ENCODE results near the gene TBC1D22A. TPM values are rescaled to one million over a fixed set of nuclear protein-coding genes. Genes with fewer than 3 reads are reported as not detected.
A peak's percentile ranks its signal among the peaks of the same experiment; 100 is the strongest.

Gene TBC1D22A
- total RNA-seq, 2 experiments from 2014 or later = 33.2 to 34.9 TPM

DNA sequence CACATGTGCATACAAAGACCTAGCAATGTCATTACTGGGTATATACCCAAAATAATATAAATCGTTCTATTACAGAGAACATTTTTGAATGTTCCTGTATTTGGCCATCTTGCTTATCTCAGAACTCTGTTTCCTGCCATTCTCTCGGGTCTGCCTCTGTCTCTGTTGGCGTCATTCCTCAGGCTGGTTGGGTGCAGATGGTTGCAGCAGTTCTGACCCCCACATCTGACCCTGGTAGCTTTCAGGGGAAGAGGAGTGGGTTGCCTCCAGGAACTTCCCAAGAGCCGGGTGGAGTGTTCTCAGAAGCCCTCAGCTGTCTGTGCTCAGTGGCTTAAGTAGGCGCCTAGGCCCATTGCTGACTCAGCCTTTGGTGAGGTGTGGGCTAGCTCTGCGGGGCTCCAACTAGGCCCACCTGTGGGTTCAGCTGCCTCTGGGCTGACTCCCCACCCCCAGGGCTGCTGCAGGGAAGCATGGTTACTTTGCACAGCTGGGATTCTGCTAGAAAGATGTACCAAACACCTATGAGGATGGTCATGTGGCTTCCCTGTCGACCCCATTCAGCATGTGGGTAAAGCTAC lies 114.0 kb downstream of the TBC1D22A start:
- peaks cover 10% of the 10 kb centered on the region for H3K4me1 Mint-ChIP-seq (ENCODE audit: low read depth)
- no peak overlapping the region for H3K27ac Mint-ChIP-seq
- peaks cover 13% of the 10 kb centered on the region for H3K9me3 Mint-ChIP-seq
- H3K36me3 Mint-ChIP-seq = peaks cover 12% of the 10 kb centered on the region
- ChIA-PET CTCF (interaction anchor here (1.1 kb wide), 1 partner anchor 74 kb away, joined by 5 read pairs; no protein-coding TSS in a partner anchor), POLR2A (no interaction called here)
- no peak overlapping the region for H3K4me3 Mint-ChIP-seq
- no peaks in the 10 kb centered on the region for H3K27me3 Mint-ChIP-seq
- intact Hi-C loops (cut with micrococcal nuclease) = no loop called here
- DNase-seq = no peak

DNA sequence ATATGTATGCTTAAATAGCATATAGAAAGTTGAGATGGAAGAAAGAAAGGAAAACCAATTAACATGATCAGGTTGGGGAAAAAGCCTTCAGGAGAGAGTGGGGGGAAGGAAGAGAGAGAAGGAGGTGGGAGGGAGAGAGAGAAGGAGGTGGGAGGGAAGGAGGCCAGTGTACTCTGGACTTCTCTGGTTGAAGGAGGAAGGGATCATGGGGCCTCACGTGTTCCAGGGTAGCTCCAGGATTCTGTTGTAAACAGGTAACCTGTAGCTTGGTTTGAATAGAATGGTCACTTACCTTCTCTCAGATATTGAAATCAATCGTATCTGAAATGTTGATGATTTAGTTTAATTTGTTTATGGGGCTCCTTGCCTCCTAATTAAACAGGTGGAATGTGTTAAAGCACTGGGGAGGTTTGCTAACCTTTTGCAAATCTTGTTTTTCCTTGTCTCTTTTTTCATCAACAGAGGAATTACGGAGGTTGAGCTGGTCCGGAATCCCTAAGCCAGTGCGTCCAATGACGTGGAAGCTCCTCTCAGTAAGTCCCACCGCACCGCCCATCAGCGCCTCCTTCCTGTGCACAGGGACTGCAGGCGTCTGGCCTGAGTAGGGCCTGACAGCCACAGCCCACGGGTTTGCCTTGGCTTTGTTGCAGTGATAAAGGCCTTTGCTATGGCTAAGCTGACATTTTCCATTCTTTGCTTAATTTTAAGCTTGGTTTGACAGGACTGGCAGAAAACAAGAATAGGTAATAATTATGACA lies 115.9 kb downstream of the TBC1D22A start:
- Mint-ChIP-seq H3K4me3 (no peak overlapping the region), H3K36me3 (peaks cover 6% of the 10 kb centered on the region), H3K27ac (peak overlapping the region; percentile 45), H3K27me3 (no peaks in the 10 kb centered on the region), H3K9me3 (no peaks in the 10 kb centered on the region), H3K4me1 (ENCODE audit: low read depth) (peaks cover 12% of the 10 kb centered on the region)
- ChIA-PET CTCF (no interaction called here), POLR2A (no interaction called here)
- no peak for DNase-seq
- intact Hi-C loops (cut with micrococcal nuclease) = no loop called here

GRCh38 chr22:46879083-46879482 lies 116.6 kb downstream of the TBC1D22A start:
- ChIA-PET CTCF (no interaction called here), POLR2A (no interaction called here)
- Mint-ChIP-seq H3K36me3 (peaks cover 6% of the 10 kb centered on the region), H3K27ac (no peak overlapping the region), H3K4me3 (no peak overlapping the region), H3K9me3 (no peaks in the 10 kb centered on the region), H3K4me1 (ENCODE audit: low read depth) (peaks cover 10% of the 10 kb centered on the region), H3K27me3 (no peaks in the 10 kb centered on the region)
- intact Hi-C loops (cut with micrococcal nuclease) = no loop called here
- no peak for DNase-seq

DNA sequence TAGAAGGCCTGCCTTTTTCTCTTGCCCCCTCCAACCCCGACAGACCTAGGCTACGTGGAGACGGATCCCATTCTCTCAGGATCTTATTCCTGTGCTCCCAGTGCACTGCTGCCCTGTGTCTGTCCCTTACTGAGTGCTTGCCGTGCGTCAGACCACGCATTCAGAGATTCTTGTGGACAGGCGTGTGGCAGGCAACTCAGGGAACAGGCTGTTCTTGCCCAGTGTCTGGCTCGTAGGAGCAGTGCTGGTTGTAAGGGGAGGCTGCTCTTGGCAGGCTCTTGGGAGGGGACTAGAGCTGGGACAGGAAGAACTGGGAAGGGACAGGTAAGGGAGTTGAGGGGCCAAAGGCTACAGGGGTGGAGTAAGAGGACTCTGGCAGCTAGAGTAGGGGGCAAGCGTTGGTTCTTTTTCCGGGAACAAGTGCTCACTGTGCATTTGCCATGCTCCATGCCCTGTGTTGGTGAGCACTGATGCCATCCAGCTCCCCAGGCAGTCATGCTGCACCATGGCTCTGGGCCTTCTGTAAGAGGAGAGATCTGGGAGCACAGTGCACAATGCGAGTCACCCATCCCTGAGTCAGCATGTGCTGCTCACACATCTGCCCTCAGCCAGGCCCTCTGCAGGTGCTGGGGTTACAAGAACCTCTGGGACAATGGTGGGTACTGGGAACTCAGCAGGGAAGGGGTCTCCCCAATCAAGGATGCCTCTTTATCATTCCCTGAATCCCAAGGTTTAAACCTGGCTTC lies 119.1 kb downstream of the TBC1D22A start:
- DNase-seq = peak; percentile 12
- H3K36me3 Mint-ChIP-seq = peaks cover 9% of the 10 kb centered on the region
- CTCF ChIA-PET = no interaction called here
- POLR2A ChIA-PET = no interaction called here
- H3K4me3 Mint-ChIP-seq = no peak overlapping the region
- H3K27ac Mint-ChIP-seq = no peak overlapping the region
- peaks cover 8% of the 10 kb centered on the region for H3K4me1 Mint-ChIP-seq (ENCODE audit: low read depth)
- no peaks in the 10 kb centered on the region for H3K27me3 Mint-ChIP-seq
- H3K9me3 Mint-ChIP-seq = no peaks in the 10 kb centered on the region
- intact Hi-C loops (cut with micrococcal nuclease) = no loop called here

DNA sequence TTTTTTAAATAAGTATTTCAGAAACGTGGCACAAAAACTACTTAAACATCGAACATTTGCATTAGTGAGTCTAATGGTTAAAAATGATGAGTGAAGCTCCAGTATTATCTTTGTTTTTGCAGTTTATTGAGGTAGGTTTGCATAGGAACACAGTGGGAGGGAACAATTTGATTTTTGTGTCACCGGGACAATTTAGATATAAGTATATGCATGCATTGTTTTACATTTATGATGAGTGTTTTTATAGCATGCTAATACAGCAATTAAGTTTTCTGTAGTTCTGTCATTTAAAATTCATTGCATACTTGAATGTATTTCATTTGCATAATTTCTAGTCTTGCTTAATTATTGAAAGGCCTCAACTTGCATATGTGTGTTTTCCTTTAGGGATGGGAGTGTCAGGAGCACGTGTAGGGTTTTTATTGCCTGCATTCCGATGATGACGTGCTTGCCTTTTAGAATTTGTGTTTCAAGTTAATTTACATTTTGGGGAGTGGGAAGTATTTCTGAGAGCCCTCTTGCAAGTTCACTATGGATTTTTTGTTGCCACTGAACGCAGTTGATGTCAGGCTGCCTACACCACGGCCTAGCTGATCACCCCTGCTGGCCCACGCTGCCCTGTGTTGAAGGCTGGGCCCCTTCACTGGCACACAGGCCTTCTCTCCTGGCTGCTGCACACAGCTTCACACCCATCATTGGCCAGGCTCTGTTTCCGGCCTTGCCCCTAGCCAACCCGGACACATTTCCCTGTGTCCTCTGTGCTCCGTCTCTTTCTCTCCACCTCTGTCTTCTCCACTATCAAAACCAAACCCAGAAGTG lies 120.9 kb downstream of the TBC1D22A start:
- Mint-ChIP-seq H3K9me3 (no peaks in the 10 kb centered on the region), H3K4me3 (no peak overlapping the region), H3K27ac (no peak overlapping the region), H3K4me1 (ENCODE audit: low read depth) (peaks cover 3% of the 10 kb centered on the region), H3K27me3 (no peaks in the 10 kb centered on the region), H3K36me3 (peaks cover 6% of the 10 kb centered on the region)
- DNase-seq = no peak
- intact Hi-C loops (cut with micrococcal nuclease) = no loop called here
- ChIA-PET CTCF (no interaction called here), POLR2A (no interaction called here)

GRCh38 chr22:46884365-46884764 lies 121.9 kb downstream of the TBC1D22A start:
- Mint-ChIP-seq H3K9me3 (no peaks in the 10 kb centered on the region), H3K4me3 (no peak overlapping the region), H3K4me1 (ENCODE audit: low read depth) (peaks cover 3% of the 10 kb centered on the region), H3K27ac (no peak overlapping the region), H3K27me3 (no peaks in the 10 kb centered on the region), H3K36me3 (peaks cover 6% of the 10 kb centered on the region)
- no peak for DNase-seq
- intact Hi-C loops (cut with micrococcal nuclease) = no loop called here
- ChIA-PET CTCF (no interaction called here), POLR2A (no interaction called here)

GRCh38 chr22:46887978-46888377 lies 125.5 kb downstream of the TBC1D22A start:
- no peak overlapping the region for H3K27ac Mint-ChIP-seq
- H3K27me3 Mint-ChIP-seq = no peaks in the 10 kb centered on the region
- peaks cover 6% of the 10 kb centered on the region for H3K36me3 Mint-ChIP-seq
- intact Hi-C loops (cut with micrococcal nuclease) = no loop called here
- ChIA-PET CTCF (no interaction called here), POLR2A (no interaction called here)
- H3K9me3 Mint-ChIP-seq = no peaks in the 10 kb centered on the region
- H3K4me1 Mint-ChIP-seq (ENCODE audit: low read depth) = no peaks in the 10 kb centered on the region
- no peak for DNase-seq
- H3K4me3 Mint-ChIP-seq = no peak overlapping the region

- Mint-ChIP-seq H3K27me3 (no peaks in the 10 kb centered on the region), H3K27ac (no peak overlapping the region), H3K4me3 (no peak overlapping the region), H3K9me3 (no peaks in the 10 kb centered on the region), H3K4me1 (ENCODE audit: low read depth) (no peaks in the 10 kb centered on the region), H3K36me3 (peaks cover 8% of the 10 kb centered on the region)
- no peak for DNase-seq
- POLR2A ChIA-PET = no interaction called here
- CTCF ChIA-PET = no interaction called here
- intact Hi-C loops (cut with micrococcal nuclease) = no loop called here
Measured at GRCh38 chr22:46890819-46891218, 128.4 kb downstream of the TBC1D22A start.

DNA sequence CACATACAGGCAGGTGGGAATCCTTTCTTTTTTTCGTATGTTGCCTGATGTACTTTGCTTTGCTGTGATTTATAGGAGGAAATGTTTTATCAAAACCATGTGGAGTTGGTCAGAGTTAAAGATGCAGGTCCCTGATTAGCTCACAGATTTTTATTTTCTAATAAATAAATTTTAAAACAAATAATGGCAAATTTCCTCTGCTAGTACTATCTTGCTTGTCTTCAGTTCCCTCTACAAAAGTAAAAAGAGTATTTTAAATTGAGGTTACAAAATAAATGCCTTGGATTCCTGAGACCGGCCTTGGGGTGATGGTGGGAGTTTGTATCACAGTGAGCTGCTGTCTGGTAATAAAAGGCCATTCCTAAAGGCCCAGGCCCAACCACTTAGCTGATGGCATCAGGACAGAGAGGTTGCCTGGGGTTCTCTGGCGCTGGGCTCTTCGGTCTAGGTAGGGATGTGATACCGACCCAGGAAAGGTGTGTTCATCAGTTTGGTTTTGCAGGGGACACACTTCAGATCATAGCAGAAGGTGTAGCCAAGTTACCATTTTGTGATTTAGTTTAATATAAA lies 129.0 kb downstream of the TBC1D22A start:
- ChIA-PET CTCF (no interaction called here), POLR2A (no interaction called here)
- no peak for DNase-seq
- Mint-ChIP-seq H3K36me3 (peaks cover 15% of the 10 kb centered on the region), H3K27me3 (no peaks in the 10 kb centered on the region), H3K4me1 (ENCODE audit: low read depth) (peaks cover 2% of the 10 kb centered on the region), H3K4me3 (no peak overlapping the region), H3K27ac (no peak overlapping the region), H3K9me3 (no peaks in the 10 kb centered on the region)
- intact Hi-C loops (cut with micrococcal nuclease) = no loop called here

GRCh38 chr22:46892866-46893265 lies 130.4 kb downstream of the TBC1D22A start:
- POLR2A ChIA-PET = no interaction called here
- Mint-ChIP-seq H3K27me3 (no peaks in the 10 kb centered on the region), H3K36me3 (peaks cover 20% of the 10 kb centered on the region), H3K4me1 (ENCODE audit: low read depth) (peaks cover 3% of the 10 kb centered on the region), H3K9me3 (no peaks in the 10 kb centered on the region), H3K27ac (no peak overlapping the region), H3K4me3 (no peak overlapping the region)
- DNase-seq = no peak
- CTCF ChIA-PET = no interaction called here
- intact Hi-C loops (cut with micrococcal nuclease) = no loop called here

DNA sequence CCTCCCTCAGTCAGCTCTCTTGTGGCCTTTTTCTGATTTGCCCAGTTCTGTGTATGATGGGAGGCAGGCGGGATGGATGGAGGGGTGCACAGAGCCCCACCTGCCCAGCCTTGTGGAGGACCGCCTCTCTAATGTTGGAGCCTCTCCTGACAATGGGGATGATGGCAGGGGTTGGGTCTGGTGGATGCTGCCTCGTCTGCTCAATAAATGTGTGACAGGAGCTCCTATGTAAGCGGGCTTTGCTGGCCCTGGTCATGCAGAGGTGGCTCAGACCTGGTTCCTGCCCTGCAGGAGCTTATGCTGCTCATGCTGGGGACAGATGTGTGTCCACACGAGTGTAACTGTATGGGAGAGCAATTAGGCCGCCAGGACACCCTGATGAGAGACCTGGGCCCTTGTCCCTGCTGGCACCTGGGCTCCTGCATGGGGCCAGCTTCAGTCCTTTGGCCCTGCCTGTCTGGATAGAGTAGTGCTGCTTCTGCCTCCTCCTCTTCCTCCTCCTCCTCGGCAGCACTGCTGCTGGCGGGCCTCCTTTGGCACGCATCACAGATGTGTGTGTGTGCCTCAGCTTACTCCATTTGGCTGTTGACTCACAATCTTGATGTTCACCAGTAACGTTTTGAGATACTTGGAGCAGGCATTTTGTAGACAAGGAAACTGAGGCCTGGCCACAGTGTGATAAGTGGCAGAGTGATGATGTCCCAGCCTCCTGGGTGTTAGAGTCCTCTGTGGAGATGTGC lies 131.0 kb downstream of the TBC1D22A start:
- no peaks in the 10 kb centered on the region for H3K27me3 Mint-ChIP-seq
- peaks cover 3% of the 10 kb centered on the region for H3K4me1 Mint-ChIP-seq (ENCODE audit: low read depth)
- CTCF ChIA-PET = no interaction called here
- no peak overlapping the region for H3K4me3 Mint-ChIP-seq
- POLR2A ChIA-PET = no interaction called here
- DNase-seq = no peak
- H3K36me3 Mint-ChIP-seq = peaks cover 20% of the 10 kb centered on the region
- intact Hi-C loops (cut with micrococcal nuclease) = no loop called here
- no peaks in the 10 kb centered on the region for H3K9me3 Mint-ChIP-seq
- H3K27ac Mint-ChIP-seq = no peak overlapping the region
